Measurements from ENCODE around the gene CHRNA4. TPM values are rescaled to one million over a fixed set of nuclear protein-coding genes. Genes with fewer than 3 reads are reported as not detected.
A peak's percentile ranks its signal among the peaks of the same experiment; 100 is the strongest.

CHRNA4 gene
- total and polyA plus RNA-seq, 2 of the 13 experiments (the other 11 are each of a cell fraction or from before 2014, with no cell fraction given): not detected

- no peak overlapping the region for H3K9ac ChIP-seq (ENCODE audit: insufficient read depth, low read depth, low read length)
- peaks cover 5 to 32% of the 10 kb centered on the region in 2 experiments; a peak in 3 of 5 replicates for H3K27me3 ChIP-seq (ENCODE audit: control insufficient read depth in 1 of 2, insufficient read depth in 2 of 2, low read length in 2 of 2)
- FAIRE-seq: peak; percentile 4
- no TSS peak for BruUV-seq (replicated peaks)
- no peak overlapping the region for H3K4me2 ChIP-seq (ENCODE audit: low read depth, low read length)
- ChIA-PET CTCF (ENCODE audit: low intra/inter-chr PET ratio, low total read pairs) (interaction anchor here (2.0 to 3.8 kb wide), 2 partner anchors 72 to 75 kb away, joined by 6 to 69 read pairs; no protein-coding TSS in a partner anchor), POLR2A (interaction anchor here (1.3 kb wide), 1 partner anchor 72 kb away, joined by 4 read pairs; no protein-coding TSS in a partner anchor)
- no peak overlapping the region for H3K4me3 ChIP-seq (replicated peaks in 1 of 3; ENCODE audit: insufficient read depth in 1 of 3, low read depth in 2 of 3, low read length in 3 of 3)
- H3K9me3 ChIP-seq (ENCODE audit: low read length): peaks cover 18% of the 10 kb centered on the region
- 28% methylated on average over 15 of the region's 22 CpGs for WGBS (ENCODE audit: low lambda C conversion rate)
- no peak for DNase-seq (ENCODE audit: low spot score)
- intact Hi-C loops (cut with micrococcal nuclease; ENCODE audit: unreplicated experiment) (loop anchor here (1.0 kb wide), 2 partner anchors 73 to 159 kb away; no protein-coding TSS in a partner anchor), in situ Hi-C loops (cut with HindIII; ENCODE audit: extremely low pct_ligation_motif_present, low pct_unique_long_range_greater_than_20kb) (loop anchor here (5.0 kb wide), 1 partner anchor 75 kb away; no protein-coding TSS in a partner anchor)
- H3K27ac ChIP-seq (ENCODE audit: extremely low read length, insufficient read depth, low read length): no peak overlapping the region
- H4K20me1 ChIP-seq (ENCODE audit: insufficient read depth, low read length): peaks cover 11% of the 10 kb centered on the region; the same call in 1 of the 2 replicates
- no peak overlapping the region for H2AFZ ChIP-seq (ENCODE audit: low read length)
- H3K36me3 ChIP-seq (replicated peaks in 1 of 2; ENCODE audit: control insufficient read depth in 1 of 2, insufficient read depth in 2 of 2, low read length in 2 of 2): no peaks in the 10 kb centered on the region
- peaks cover 14% of the 10 kb centered on the region for H3K4me1 ChIP-seq (ENCODE audit: insufficient read depth, low read length)
- peak; percentile 51 for ATAC-seq
- no peaks in the 10 kb centered on the region for H3K79me2 ChIP-seq (ENCODE audit: insufficient read depth, low read length)
- TF ChIP-seq STAG1 (CRISPR knock-in tag; IDR thresholded peaks at IDR 0.05) (peak; percentile 99), ZNF577 (CRISPR knock-in tag; IDR thresholded peaks at IDR 0.05; ENCODE audit: borderline replicate concordance, low read depth) (no peak), TEAD2 (CRISPR knock-in tag; IDR thresholded peaks at IDR 0.05) (no peak; the same call in 1 of the 2 replicates), AKNA (CRISPR knock-in tag; IDR thresholded peaks at IDR 0.05; ENCODE audit: borderline replicate concordance) (no peak), ZNF670 (CRISPR knock-in tag; IDR thresholded peaks at IDR 0.05; ENCODE audit: borderline replicate concordance) (no peak), RFX1 (IDR thresholded peaks at IDR 0.05) (no peak), BHLHE40 (IDR thresholded peaks at IDR 0.05; ENCODE audit: low read length) (0 out of 2 replicates have a peak, but pooled peaks have one; percentile 22), ZNF879 (CRISPR knock-in tag; IDR thresholded peaks at IDR 0.05) (no peak), ZSCAN20 (CRISPR knock-in tag; IDR thresholded peaks at IDR 0.05; ENCODE audit: borderline replicate concordance) (peak; percentile 69; the same call in 1 of the 2 replicates), ATAD3A (CRISPR knock-in tag; IDR thresholded peaks at IDR 0.05) (no peak), EP300 (IDR thresholded peaks at IDR 0.05; ENCODE audit: low read depth in 2 of 2, low read length in 2 of 2) (no peak), EP300 (CRISPR knock-in tag; IDR thresholded peaks at IDR 0.05; ENCODE audit: borderline replicate concordance) (no peak), IRF2 (CRISPR knock-in tag; IDR thresholded peaks at IDR 0.05) (no peak), ARID4A (CRISPR knock-in tag; IDR thresholded peaks at IDR 0.05; ENCODE audit: borderline replicate concordance) (no peak), CBX5 (CRISPR knock-in tag; IDR thresholded peaks at IDR 0.05; ENCODE audit: borderline replicate concordance) (no peak)
Observed at GRCh38 chr20:63381781-63382431, 20.8 kb upstream of the CHRNA4 start.
